Endometrium (tissue), 2 donors: Measurements from ENCODE around the gene FERMT2.
"Not testable (repeated sequence)": the region's sequence is repeated elsewhere in the genome, so short reads cannot be mapped to it uniquely, and the experiment has no call there.

Experiments used
- FAIRE-seq: peaks from 2 replicates; lab custom pipeline; 2012; peaks lifted over from hg19 to GRCh38; lab: Jason Lieb, UNC
- donor health status: control.
- donor health status: control.

Gene FERMT2

DNA sequence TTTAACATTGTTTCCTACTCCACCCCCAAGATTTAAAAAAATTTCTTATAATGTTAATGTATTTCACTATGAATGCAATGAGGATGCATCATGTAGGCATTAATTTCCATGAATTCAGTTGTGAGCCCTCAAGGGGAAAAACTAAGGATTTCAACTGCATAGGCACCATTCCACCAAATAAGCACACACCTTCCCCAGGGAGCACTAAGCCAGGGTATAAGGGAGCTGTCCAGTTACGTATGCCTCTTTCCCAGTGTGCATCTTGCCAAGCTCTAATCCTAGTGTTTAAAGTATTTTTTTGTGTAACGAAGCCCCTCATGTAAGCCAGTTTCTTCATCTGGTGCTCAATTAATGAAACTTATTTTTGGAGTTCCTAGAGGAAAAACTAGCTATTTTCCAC lies 6.6 kb downstream of the FERMT2 start:
- no peak for FAIRE-seq

DNA sequence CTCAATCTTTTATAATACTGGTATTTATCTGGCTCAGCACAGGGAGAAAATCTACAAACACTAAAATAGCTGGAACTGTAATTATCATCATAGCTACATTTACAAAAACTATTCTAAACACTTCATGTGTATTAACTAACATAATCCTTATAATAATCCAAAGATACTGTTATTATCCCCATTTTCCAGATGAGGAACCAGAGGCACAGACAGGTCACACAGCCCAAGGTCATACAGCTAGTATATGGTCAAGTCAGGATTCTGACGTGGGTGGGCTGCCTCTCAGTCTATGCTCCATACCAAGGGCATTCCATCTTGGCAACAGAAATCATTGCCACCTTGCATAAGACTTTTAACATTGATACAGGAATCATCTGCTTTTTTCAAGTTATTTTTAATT lies 11.4 kb downstream of the FERMT2 start:
- FAIRE-seq: no peak

DNA sequence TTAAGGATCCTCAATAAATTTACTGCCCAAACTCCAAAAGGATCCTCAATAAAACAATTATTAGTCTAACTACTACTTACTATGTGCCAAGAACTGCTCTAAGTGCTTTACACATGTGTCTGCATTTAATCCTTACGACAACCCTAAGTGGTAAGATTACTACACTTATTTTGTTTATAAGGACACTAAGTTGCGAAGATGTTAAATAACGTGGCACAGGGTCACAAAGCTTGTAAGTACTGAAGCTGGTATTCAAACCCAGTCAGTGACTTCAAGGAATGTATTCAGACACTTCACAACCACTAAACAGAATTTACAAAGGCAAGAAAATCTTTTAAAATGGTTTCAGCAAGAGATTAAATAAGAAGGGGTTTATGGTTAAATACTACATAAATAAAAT lies 13.0 kb downstream of the FERMT2 start:
- no peak for FAIRE-seq

DNA sequence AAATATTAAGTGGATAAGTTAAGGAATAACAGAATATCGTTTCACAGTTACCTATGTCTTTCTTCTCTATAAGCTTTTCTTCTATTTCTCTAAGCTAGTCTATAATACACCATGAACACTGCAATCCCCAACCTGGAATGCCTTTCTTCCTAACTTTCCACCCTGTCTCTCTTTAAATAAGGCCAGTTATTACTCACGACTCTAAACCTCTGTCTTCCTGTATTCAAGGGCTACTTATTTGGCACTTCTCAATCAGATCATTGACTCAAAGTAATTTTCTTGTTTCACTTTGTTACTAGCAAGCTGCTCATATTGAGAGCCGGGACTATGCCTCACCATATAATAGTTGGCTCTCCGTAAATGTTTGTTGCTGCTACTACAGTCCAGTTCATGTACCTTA lies 13.5 kb downstream of the FERMT2 start:
- no peak for FAIRE-seq

DNA sequence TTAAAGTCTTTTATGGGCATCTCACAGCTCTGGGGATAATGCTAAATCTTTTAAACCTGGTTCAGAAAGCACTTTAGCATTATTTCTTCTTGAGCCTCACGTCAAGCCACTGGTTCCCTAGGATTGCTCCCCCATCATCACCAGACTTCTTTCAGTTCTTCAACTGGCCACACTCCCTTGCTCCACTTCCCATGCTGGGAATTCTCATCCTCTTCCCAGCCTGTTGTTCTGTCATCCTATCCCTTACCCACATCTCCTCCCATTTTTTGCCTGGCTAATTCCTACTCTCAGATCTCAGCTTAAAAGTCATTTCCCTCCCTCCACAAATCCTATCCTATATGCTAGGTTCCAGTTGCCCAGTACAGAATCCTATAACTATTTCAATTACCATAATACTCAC lies 14.4 kb downstream of the FERMT2 start:
- FAIRE-seq: no peak

DNA sequence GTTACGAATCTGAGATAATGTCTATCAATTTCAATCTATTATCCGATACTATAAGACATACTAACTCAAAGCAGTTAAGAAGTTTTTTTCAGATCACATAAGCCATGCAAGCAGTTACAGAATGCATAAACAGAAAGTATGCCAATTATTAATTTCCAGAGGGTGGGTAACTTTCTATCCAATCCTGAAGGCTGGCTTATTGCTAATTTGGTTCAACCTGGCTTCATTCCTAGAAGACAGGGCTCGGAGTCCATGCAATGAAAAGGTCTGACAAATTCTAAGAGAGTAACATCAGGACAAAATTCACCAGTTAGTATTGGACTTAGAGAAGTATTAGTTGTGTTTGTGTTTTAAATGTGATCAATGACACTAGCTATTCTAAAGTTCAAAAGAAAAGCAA lies 15.0 kb downstream of the FERMT2 start:
- no peak for FAIRE-seq

DNA sequence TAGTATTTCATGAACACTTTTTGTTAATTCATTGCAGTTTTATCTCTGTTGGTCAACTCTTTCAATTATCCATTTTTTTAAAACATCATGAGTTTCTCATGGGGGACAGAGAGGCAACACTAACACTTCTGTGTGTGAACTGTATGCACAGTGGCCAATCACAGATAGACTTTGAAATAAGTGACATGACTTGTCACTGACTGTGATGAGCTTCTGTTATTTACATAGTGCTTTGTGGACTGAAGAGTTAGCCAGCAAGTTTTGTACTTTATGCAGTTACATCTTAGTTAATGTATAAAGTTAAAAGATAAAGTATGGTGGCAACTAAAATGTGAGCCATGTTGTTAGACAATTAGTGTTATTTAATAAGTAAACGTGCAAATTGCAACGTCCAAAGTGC lies 16.1 kb downstream of the FERMT2 start:
- FAIRE-seq: no peak

DNA sequence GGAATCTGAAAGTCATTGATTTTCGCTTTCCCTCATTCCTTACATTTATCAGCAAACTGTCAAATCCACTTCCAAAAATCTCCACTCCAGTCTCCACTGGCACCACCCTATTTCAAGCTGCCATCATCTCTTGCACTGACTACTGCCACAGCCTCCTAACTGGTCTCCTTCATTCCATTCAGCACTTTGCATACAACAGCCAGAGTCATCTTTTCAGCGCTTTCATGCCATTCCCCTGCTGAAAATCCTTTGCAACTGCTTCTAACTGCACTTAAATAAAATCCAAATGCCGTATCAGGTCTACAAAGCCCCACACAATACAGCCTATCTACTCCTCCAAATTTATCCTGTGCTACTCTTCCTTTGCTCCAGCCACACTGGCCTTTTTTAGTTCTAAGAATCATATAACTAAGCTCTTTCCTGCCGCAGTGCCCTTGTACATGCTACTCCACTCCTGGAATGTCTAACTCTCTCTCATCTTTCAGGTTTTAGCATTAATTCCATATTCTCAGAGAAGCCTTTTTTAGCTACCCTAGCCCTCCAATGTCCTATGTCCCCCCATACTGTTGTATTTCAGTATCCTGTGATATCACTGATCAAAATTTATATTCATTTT lies 21.6 kb downstream of the FERMT2 start:
- FAIRE-seq: no peak

DNA sequence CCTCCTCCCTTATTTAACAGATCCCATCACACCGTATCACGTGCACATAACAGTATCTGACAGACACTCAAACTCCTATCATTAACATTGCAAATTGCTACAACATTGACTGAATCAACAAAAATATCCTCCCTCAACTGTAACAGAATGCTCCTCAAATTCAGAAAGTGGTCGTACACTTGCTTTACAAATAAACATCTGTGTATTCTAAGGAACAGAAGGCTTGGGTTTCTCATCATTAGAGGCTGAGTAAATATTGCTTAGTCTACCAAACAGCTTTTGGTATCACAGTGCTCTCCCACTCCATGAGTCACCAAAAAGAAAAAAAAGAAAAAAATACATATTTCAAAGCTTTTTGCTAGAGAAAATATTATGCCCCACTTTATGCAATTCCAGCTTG lies 23.9 kb downstream of the FERMT2 start:
- no peak for FAIRE-seq

DNA sequence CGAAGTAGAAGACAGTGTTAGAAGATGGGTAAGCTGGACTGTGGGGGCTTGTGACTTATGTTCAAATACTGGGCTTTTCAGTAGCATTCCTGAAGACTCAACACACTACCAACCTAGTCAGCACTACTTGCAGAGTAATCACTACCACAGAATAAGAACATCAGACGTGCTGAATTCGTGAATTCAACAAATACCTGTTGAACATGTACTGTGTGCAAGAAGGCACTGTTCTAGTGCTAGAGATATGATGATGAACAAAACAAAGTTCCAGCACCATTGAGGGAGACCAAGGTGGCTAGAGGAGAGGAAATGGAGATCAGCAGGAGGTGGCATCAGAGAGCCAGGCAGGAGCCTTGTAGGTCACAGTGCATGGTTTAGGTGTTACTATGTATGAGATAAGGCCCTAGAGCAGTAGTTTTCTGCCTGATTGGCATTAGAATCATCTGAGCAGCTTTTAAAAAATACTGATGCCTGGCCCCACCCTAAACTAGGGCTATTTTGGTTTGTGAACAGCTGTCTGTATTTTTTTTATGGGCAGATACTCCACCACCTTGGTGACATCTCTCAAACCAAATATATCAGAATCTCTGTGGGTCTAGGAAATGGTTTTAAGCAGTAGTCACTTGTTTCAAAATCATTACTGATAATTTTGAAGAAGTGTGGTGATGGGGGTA lies 26.8 kb downstream of the FERMT2 start:
- FAIRE-seq: no peak

DNA sequence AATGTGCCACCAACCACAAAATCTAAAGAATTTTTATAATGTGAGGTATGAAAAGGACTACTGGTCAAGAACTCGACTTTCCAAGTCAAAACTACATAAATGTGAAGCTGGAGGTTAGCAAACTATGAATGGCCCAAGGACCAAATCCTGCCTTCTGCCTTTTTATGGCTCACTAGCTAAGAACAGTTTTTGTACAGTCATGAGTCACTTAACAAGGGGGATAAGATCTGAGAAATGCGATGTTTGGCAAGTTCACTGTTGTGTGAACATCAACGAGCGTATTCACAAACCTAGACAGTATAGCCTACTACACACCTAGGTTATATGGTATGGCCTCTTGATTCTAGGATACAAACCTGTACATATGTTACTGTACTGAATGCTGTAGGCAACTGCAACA lies 28.2 kb downstream of the FERMT2 start:
- no peak for FAIRE-seq

DNA sequence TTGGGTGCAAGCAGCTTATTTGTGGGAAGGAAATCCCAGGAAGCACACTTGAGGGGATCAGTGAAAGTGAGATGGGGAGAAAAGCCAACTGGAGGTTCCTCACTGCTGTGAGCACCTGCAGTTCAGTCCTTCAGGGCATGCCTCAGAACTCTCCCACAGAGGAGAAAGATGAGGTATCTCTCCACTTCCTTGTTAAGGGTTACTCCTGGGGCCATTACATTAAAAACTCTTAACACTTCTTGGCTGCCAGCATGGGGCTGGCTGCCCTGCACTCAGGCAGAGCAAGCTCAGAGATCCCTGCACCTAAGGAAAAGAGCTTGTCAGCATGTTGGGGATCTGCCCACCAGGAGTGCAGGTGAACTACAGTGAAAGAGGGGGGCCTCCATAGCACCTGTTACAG lies 28.8 kb downstream of the FERMT2 start:
- no peak for FAIRE-seq

DNA sequence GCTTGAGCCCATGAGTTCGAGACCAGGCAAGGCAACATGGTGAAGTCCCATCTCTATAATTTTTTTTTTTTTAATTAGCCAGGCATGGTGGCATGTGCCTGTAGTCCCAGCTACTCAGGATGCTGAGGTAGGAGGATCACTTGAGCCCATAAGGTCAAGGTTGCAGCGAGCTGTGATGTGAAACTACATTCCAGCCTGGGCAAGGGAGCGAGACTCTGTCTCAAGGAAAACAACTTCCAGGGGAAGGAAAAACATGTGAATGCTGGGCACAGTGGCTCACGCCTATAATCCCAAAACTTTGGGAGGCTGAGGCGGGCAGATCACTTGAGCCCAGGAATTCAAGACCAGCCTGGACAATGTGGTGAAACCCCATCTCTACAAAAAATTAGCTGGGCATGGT lies 30.4 kb downstream of the FERMT2 start:
- not testable (repeated sequence) for FAIRE-seq

DNA sequence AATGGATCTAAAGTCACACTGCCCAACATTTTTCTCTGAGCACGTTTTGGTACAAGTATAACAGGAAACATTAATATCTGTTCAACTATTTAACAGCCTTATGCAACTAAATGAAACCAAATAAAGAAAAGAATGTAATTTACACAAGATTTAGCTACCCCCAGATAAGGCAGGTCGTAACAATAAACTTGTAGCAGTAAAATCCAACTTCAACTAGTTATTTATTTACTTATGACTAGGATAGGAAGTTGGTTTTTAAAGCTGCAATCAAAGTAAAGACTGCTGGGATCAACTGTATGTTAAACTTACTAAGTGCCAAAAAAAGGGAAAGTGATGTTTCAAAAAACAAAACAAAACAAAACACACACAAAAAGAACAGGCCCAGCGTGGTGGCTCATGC lies 30.9 kb downstream of the FERMT2 start:
- peak; percentile 83 for FAIRE-seq

DNA sequence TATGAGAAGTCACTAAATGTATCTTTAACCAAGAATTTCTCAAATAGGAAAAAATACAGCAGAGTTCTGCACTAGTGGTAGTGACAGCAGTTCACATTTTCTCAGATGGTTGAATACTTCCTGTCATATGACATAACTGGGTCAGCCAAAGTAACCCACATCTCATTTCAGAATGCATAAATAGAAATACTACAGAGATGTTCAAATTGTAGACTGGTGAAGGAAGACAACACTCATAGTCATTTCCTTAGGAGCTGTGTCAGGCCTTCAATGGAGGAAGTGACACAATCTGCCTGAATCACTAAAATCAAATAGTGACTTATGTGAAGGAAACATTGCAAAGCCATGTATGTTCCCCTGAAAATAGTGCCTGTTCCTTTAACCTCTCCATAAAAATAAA lies 32.4 kb downstream of the FERMT2 start:
- no peak for FAIRE-seq

DNA sequence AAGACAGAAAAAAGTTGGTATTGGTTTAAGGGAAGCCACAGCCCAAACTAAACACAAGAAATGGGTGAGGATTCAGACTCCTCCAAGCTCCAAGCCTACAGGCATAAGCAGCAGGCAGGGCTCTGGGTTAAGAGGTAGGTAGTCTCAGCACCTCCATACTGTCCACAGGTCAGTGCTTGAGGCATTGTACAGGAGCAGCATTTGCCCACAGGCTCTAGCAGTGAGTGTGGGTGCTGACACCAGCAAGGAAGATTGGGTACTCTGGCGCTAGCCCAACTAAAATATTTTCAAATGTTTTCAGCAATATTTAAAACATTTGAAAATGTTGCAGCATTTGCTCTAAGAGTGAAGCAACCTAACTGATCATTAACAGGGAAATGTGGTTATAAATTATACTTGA lies 33.1 kb downstream of the FERMT2 start:
- no peak for FAIRE-seq

DNA sequence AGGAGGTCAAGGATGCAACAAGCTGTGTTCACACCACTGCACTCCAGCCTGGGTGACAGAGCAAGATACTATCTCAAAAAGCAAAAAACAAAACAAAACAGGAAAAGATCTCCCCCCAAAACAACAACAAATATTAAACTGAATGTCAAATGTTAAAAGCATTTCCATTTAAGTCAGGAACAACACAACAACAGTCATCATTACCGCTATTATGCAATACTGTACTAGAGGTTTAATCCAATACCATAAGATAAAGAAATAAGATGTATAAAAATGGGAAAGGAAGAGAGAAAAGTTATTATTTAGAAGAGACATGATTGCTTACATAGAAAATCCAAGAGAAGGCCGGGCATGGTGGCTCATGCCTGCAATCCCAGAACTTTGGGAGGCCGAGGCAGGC lies 36.6 kb downstream of the FERMT2 start:
- no peak for FAIRE-seq

DNA sequence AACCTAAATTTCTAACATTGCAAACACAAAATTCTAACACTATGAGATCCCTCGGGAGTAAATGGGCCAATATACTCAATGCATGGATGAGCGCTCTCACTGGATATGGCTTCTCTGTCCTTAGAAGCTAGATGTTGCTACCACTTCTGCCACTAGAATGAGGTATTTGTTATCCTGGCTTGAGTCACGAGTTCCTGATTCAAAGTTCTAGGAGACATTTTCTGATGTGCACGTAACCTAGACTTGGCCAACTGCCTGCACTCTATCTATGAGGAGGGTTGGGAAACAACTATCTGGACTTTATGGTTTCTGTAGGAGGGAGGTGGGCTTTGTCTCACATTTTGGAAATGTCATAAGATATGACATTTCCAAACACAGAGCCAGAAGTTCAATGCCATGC lies 37.6 kb downstream of the FERMT2 start:
- FAIRE-seq: no peak

DNA sequence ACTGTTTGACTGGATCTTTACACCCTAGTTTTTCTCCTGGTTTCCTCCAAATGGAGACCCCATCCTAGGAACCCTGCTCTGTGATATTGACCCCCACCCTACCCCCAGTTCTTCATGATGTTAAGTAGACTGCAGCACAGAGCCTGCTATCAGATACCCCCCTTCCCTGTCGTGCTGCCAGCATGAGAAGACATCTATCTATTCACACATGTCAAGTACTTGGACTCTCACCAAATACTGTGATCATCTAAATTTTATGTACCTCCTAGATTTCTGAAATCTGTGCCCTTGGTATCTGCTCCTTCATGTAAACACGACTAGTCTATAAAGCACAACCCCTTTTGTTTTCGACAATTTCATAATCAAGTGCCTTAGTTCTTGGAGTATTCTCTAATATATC lies 38.9 kb downstream of the FERMT2 start:
- no peak for FAIRE-seq

DNA sequence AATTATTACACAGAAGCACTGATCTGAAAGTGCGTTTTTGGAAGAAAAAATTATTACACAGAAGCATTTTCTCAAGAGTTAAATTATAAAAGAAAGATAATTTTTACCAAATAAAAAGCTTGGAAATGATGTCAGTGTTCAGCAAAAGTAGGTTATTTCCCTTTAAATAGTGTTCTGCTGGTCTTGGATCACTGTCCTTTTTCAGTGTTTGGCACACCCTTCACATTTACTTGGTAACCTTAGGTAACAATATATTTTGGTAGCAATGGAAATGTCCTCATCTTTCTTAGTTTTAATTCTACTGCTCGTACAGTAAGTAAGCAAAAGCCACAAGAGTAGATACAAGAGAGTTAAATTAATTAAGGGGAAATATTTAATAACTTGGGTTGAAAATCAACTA lies 40.3 kb downstream of the FERMT2 start:
- no peak for FAIRE-seq

DNA sequence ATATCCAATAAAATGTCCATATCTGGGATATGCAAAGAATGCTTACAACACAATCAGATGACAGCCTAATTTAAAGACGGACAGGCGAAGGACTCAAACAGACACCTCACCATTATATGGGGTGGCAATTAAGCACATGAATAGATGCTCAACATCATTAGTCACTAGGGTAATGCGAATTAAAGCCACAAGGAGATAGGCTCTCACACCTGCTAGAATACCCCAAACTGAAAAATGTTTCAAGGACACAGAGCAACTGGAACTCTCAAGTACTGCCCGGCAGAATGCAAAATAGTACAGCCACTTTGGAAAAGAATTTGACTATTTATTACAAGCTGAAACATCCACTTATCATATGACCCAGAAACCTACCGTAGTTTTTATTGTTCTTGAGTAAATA lies 42.9 kb downstream of the FERMT2 start:
- FAIRE-seq: no peak

DNA sequence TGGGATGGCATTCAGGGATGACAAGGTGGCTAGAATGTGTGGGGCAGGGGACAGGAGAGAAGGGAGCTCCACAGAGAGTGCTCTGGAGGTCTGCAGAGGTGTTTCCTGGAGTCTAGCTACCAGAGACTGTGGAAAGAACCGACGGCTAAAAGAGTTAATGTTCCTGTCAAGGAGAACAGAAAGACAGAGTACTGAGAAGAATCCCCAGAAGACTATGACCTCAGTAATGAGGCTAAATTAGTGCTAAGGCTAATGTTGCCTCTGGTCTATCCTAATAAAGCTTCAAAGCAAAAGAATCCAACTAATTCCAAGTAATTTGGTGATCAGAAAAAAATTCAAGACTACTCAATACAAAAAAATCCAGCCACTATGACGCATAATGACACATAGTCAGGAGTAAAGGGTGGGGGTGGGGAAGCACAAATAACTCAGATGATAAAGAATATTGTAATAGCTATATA lies 44.7 kb downstream of the FERMT2 start:
- FAIRE-seq: no peak

DNA sequence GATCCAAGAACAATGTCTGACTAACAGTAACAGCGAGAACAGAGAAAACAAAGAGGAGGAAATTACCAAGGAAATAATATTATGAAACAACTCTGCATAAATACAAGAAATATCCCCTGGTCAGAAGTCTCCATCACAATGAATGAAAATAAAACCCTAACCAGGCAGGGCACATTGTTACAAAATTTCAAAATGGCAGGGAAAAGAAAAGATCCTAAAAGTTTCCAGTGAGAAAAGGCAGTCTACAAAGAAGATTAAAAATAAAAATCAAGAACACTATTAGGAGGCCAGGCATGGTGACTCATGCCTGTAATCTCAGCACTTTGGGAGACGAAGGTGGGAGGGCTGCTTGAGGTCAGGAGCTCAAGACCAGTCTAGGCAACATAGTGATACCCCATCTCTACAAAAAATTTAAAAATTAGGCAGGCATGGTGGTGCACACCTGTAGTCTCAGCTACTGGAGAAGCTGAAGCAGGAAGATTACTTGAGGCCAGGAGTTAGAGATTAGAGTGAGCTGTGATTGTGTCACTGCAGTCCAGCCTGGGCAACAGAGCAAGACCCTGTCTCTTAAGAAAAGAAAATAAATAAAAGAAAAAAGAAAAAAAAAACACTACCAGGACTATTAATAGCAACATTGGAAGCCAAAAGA lies 47.8 kb downstream of the FERMT2 start:
- FAIRE-seq: no peak
